OCI-LY1 (cell line): Measurements from ENCODE around the gene PM20D1.
"Not testable (repeated sequence)": the region's sequence is repeated elsewhere in the genome, so short reads cannot be mapped to it uniquely, and the experiment has no call there.

Experiments
- H2AFZ ChIP-seq: fragments of 200-600 bp; sonication (generic), shearing (Covaris generic); 2 replicates; pipeline ENCODE4 v1.6.0; 2014; ENCODE audit warnings: antibody characterized with exemption, mild to moderate bottlenecking, low read length
- H3F3A ChIP-seq: fragments of 200-600 bp; sonication (generic), shearing (Covaris generic); 2 replicates; pipeline ENCODE4 v1.6.0; 2014; ENCODE audit warnings: mild to moderate bottlenecking, antibody characterized with exemption, low read length, moderate library complexity; ENCODE audit not compliant: insufficient read depth
- H3K27ac ChIP-seq: fragments of 200-600 bp; sonication (generic); 2 replicates; pipeline ENCODE4 v1.5.1; 2014; ENCODE audit warnings: low read length, mixed run types, mild to moderate bottlenecking, low read depth; ENCODE audit not compliant: poor library complexity, severe bottlenecking
- H3K27me3 ChIP-seq: fragments of 200-600 bp; sonication (generic); 2 replicates; pipeline ENCODE4 v1.6.0; 2014; ENCODE audit warnings: antibody characterized with exemption, mild to moderate bottlenecking, low read length, moderate library complexity; ENCODE audit not compliant: insufficient read depth
- H3K36me3 ChIP-seq: fragments of 200-600 bp; sonication (generic); 2 replicates; pipeline ENCODE4 v1.6.1; 2014; ENCODE audit warnings: mild to moderate bottlenecking, antibody characterized with exemption, low read length, moderate library complexity, mixed read lengths; ENCODE audit not compliant: insufficient read depth
- H3K4me1 ChIP-seq: fragments of 200-600 bp; sonication (generic); 2 replicates; pipeline ENCODE4 v1.5.1; 2014; ENCODE audit warnings: mild to moderate bottlenecking, low read length, moderate library complexity; ENCODE audit not compliant: insufficient read depth, severe bottlenecking
- H3K4me2 ChIP-seq: fragments of 200-600 bp; sonication (generic), shearing (Covaris generic); 2 replicates; pipeline ENCODE4 v1.6.1; 2014; ENCODE audit warnings: low read length
- H3K4me3 ChIP-seq: fragments of 200-600 bp; sonication (generic); 2 replicates; pipeline ENCODE4 v1.5.1; 2014; ENCODE audit warnings: low read length, low read depth, mild to moderate bottlenecking, mixed read lengths; ENCODE audit not compliant: poor library complexity, severe bottlenecking
- H3K79me2 ChIP-seq: fragments of 200-600 bp; shearing (Covaris generic); 2 replicates; pipeline ENCODE4 v1.6.1; 2016; ENCODE audit warnings: mixed run types, low read length, mixed read lengths; ENCODE audit not compliant: insufficient read depth
- H3K9ac ChIP-seq: fragments of 200-600 bp; sonication (generic), shearing (Covaris generic); 2 replicates; pipeline ENCODE4 v1.6.1; 2014; ENCODE audit warnings: mild to moderate bottlenecking, low read length, mixed read lengths
- H3K9me2 ChIP-seq: fragments of 200-600 bp; sonication (generic), shearing (Covaris generic); 2 replicates; pipeline ENCODE4 v1.6.1; 2014; ENCODE audit warnings: low read depth, mild to moderate bottlenecking, low read length, mixed read lengths
- H3K9me3 ChIP-seq: fragments of 200-600 bp; shearing (Covaris generic); 2 replicates; pipeline ENCODE4 v1.6.1; 2014; ENCODE audit warnings: low read length, mixed read lengths
- H4K20me1 ChIP-seq: fragments of 200-600 bp; sonication (generic), shearing (Covaris generic); 2 replicates; pipeline ENCODE4 v1.6.0; 2016; ENCODE audit warnings: mild to moderate bottlenecking, low read length; ENCODE audit not compliant: insufficient read depth
- CTCF ChIP-seq: fragments of 200-600 bp; sonication (generic), shearing (Covaris generic); IDR thresholded peaks from 2 replicates; pipeline ENCODE4 v1.5.1; 2017; ENCODE audit warnings: mild to moderate bottlenecking, antibody characterized with exemption, low read length, moderate library complexity, mixed read lengths
- EZH2 ChIP-seq: fragments of 200-600 bp; sonication (generic), shearing (Covaris generic); IDR thresholded peaks from 2 replicates; pipeline ENCODE4 v1.8.0; 2017; ENCODE audit warnings: borderline replicate concordance, mixed run types, mild to moderate bottlenecking, antibody characterized with exemption, low read length, moderate library complexity, mixed read lengths

Gene PM20D1

GRCh38 chr1:205849619-205850355 lies at the start of gene PM20D1:
TSS of gene PM20D1 (minus strand) at chr1:205850132. CDS start at chr1:205850072, 60 bp downstream.
- no peaks in the 10 kb centered on the region for H3K9me2 ChIP-seq
- H3K36me3 ChIP-seq, result no peaks in the 10 kb centered on the region
- no peaks in the 10 kb centered on the region for H4K20me1 ChIP-seq
- TF ChIP-seq EZH2 (no peak), CTCF (no peak)
- H3K9ac ChIP-seq, result no peak within 1 kb of the TSS
- H3K4me2 ChIP-seq, result peak within 1 kb of the TSS; percentile 26; the same call in 1 of the 2 replicates
- H3K4me1 ChIP-seq, result peaks cover 8% of the 10 kb centered on the region
- no peak within 1 kb of the TSS for H3K27ac ChIP-seq
- H2AFZ ChIP-seq, result no peak within 1 kb of the TSS
- H3K79me2 ChIP-seq, result no peaks in the 10 kb centered on the region
- H3K9me3 ChIP-seq, result no peaks in the 10 kb centered on the region
- no peaks in the 10 kb centered on the region for H3K27me3 ChIP-seq
- H3F3A ChIP-seq, result no peaks in the 10 kb centered on the region
- peak within 1 kb of the TSS; percentile 45 for H3K4me3 ChIP-seq

GRCh38 chr1:205896351-205896750 lies 46.4 kb upstream of the PM20D1 start:
- Histone ChIP-seq H3K9ac (no peak overlapping the region), H3K79me2 (no peaks in the 10 kb centered on the region), H4K20me1 (no peaks in the 10 kb centered on the region), H3K27ac (no peak overlapping the region), H3F3A (no peaks in the 10 kb centered on the region), H3K4me2 (no peak overlapping the region), H3K4me3 (no peak overlapping the region), H3K9me3 (0 out of 2 replicates have a peak, but pooled peaks cover 3% of the 10 kb centered on the region), H3K4me1 (no peaks in the 10 kb centered on the region), H3K27me3 (no peaks in the 10 kb centered on the region), H2AFZ (no peak overlapping the region), H3K9me2 (no peaks in the 10 kb centered on the region), H3K36me3 (no peaks in the 10 kb centered on the region; the same call in 1 of the 2 replicates)
- no peak for TF ChIP-seq CTCF
- TF ChIP-seq EZH2, result no peak

- H3K4me3 ChIP-seq, H3K4me1 ChIP-seq, H3K27me3 ChIP-seq, H3K9ac ChIP-seq, H3K9me3 ChIP-seq, H3K9me2 ChIP-seq, H3K27ac ChIP-seq, H3K36me3 ChIP-seq, H4K20me1 ChIP-seq, H3K4me2 ChIP-seq, H2AFZ ChIP-seq, H3K79me2 ChIP-seq, H3F3A ChIP-seq: not testable (repeated sequence)
These were observed 44.2 kb upstream of the PM20D1 start for GRCh38 chr1:205894119-205894518.

- H3K9me2 ChIP-seq, H3K9ac ChIP-seq, H3K79me2 ChIP-seq, H4K20me1 ChIP-seq, H3K9me3 ChIP-seq, H3K27me3 ChIP-seq, H3K4me1 ChIP-seq, H2AFZ ChIP-seq, H3K4me2 ChIP-seq, H3K27ac ChIP-seq, H3F3A ChIP-seq, H3K4me3 ChIP-seq, H3K36me3 ChIP-seq: not testable (repeated sequence)
These were observed 42.2 kb upstream of the PM20D1 start for GRCh38 chr1:205892175-205892574.

DNA sequence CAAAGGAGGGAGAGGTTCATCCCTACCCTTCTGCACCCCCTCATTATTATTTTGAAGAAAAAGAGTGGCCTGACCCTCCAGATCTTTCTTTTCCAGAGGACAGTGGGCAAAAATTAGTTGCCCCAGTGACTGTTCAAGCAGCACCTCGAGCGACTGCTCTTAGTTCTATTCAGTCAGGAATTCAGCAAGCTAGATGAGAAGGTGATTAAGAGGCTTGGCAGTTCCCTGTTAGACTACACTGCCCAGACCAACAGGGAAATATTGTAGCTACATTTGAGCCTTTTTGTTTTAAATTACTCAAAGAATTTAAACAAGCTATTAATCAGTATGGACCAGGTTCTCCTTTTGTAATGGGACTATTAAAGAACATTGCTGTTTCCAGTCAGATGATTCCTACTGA lies 41.5 kb upstream of the PM20D1 start:
- H3K4me2 ChIP-seq, H3K9me3 ChIP-seq, H3K79me2 ChIP-seq, H3F3A ChIP-seq, H4K20me1 ChIP-seq, H3K27me3 ChIP-seq, H3K36me3 ChIP-seq, H3K27ac ChIP-seq, H3K4me3 ChIP-seq, H3K9me2 ChIP-seq, H3K4me1 ChIP-seq, H3K9ac ChIP-seq, H2AFZ ChIP-seq: not testable (repeated sequence)

DNA sequence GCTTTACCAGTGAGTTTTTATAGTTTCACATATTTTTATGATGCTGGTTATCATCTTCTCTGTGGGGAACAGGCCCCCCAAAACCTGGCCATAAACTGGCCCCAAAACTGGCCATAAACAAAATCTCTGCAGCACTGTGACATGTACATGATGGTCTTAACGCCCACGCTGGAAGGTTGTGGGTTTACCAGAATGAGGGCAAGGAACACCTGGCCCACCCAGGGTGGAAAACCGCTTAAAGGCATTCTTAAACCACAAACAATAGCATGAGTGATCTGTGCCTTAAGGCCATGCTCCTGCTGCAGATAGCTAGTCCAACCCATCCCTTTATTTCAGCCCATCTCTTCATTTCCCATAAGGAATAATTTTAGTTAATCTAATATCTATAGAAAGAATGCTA lies 40.7 kb upstream of the PM20D1 start:
- not testable (repeated sequence) for H3K9me3 ChIP-seq, H3K27ac ChIP-seq, H3K4me3 ChIP-seq, H3K4me1 ChIP-seq, H3F3A ChIP-seq, H4K20me1 ChIP-seq, H3K9me2 ChIP-seq, H3K4me2 ChIP-seq, H3K79me2 ChIP-seq, H3K27me3 ChIP-seq, H2AFZ ChIP-seq, H3K9ac ChIP-seq, H3K36me3 ChIP-seq
